ENCODE results near the gene MCCD1.

The MCCD1 gene

GRCh38 chr6:31559958-31560696 lies 31.4 kb downstream of the MCCD1 start:
- no peaks in the 10 kb centered on the region for H3K9me3 ChIP-seq
- TF ChIP-seq CTCF (IDR thresholded peaks at IDR 0.05; ENCODE audit: low read depth, low read length): no peak
- no peak overlapping the region for H3K4me3 ChIP-seq (ENCODE audit: low read depth, low read length)
- no peak for DNase-seq
- H3K36me3 ChIP-seq: peaks cover 21% of the 10 kb centered on the region
- no peaks in the 10 kb centered on the region for H3K27me3 ChIP-seq
- H3K4me1 ChIP-seq: peaks cover 4% of the 10 kb centered on the region

- Histone ChIP-seq H3K4me1 (peaks cover 4% of the 10 kb centered on the region), H3K4me3 (ENCODE audit: low read depth, low read length) (no peak overlapping the region), H3K36me3 (peaks cover 21% of the 10 kb centered on the region), H3K9me3 (no peaks in the 10 kb centered on the region), H3K27me3 (no peaks in the 10 kb centered on the region)
- DNase-seq: no peak
- no peak for TF ChIP-seq CTCF (IDR thresholded peaks at IDR 0.05; ENCODE audit: low read depth, low read length)
Observed at GRCh38 chr6:31560697-31561058, 31.9 kb downstream of the MCCD1 start.

DNA sequence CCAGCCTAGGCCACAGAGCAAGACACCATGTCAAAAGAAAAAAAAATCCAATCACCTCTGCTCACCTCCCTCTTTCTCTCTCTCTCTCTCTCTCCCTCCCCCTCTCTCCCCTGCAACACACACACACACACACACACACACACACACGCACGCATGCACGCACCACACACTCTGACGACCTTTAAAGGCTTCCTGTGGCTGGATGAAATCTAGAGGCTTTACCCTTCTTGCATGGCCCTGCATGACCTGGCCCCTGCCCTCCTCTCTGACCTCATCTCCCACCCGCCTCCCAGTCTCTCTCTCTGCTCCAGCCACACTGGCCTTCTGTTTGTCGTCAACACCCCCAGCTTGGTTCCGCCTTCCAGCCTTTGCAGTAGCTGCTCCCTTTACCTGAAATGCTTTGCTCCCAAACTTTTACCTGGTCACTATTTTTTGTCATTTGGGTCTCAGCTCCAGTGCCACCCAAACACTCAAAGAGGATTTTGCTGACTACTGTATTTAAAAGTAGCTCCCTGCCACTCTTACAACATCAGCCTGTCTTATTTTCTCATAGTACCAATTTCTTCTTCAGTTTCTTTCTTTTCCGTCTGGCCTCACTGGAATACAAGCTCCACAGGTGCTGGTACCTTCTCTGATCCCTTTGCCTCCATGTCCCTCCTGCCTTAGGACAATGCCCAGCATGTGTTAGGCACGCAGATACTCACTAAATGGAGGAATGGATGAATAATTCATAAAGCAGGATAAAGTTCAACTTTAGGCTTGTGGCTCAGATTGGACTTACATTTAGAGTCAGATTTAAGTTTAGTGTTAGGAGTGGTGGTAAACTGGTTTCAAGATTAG lies 39.0 kb downstream of the MCCD1 start:
- H3K4me1 ChIP-seq: no peaks in the 10 kb centered on the region
- no peak for TF ChIP-seq CTCF (IDR thresholded peaks at IDR 0.05; ENCODE audit: low read depth, low read length)
- DNase-seq: no peak

DNA sequence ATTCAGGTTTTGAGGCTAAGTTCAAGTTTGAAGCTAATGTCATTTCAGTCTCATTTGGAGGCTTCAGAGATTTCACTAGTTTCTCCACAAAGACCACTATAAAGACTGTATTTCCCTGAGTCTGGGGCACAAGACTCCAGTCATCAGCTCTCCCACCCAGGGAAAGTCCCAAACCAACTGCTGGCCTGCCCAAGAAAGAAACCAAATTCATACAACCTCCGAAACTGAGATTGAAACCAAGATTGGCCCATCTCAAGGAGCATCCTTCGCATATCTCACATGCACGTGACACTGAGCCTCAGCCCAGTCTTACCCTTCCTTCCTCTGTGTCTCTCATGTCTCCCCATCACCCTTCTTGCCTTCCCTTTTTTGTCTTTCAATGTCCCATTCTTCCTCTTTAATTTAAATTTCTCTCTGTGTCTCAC lies 39.8 kb downstream of the MCCD1 start:
- no peaks in the 10 kb centered on the region for H3K4me1 ChIP-seq
- no peak for TF ChIP-seq CTCF (IDR thresholded peaks at IDR 0.05; ENCODE audit: low read depth, low read length)
- H3K36me3 ChIP-seq: no peaks in the 10 kb centered on the region
- no peaks in the 10 kb centered on the region; the same call in 1 of the 2 replicates for H3K27me3 ChIP-seq
- H3K9me3 ChIP-seq: no peaks in the 10 kb centered on the region
- no peak overlapping the region for H3K4me3 ChIP-seq (ENCODE audit: low read depth, low read length)
- no peak for DNase-seq

More for the DNA sequence above, 39.0 kb downstream of the MCCD1 start:
- Histone ChIP-seq H3K9me3 (no peaks in the 10 kb centered on the region), H3K36me3 (no peaks in the 10 kb centered on the region), H3K4me3 (ENCODE audit: low read depth, low read length) (no peak overlapping the region), H3K27me3 (no peaks in the 10 kb centered on the region; the same call in 1 of the 2 replicates)

DNA sequence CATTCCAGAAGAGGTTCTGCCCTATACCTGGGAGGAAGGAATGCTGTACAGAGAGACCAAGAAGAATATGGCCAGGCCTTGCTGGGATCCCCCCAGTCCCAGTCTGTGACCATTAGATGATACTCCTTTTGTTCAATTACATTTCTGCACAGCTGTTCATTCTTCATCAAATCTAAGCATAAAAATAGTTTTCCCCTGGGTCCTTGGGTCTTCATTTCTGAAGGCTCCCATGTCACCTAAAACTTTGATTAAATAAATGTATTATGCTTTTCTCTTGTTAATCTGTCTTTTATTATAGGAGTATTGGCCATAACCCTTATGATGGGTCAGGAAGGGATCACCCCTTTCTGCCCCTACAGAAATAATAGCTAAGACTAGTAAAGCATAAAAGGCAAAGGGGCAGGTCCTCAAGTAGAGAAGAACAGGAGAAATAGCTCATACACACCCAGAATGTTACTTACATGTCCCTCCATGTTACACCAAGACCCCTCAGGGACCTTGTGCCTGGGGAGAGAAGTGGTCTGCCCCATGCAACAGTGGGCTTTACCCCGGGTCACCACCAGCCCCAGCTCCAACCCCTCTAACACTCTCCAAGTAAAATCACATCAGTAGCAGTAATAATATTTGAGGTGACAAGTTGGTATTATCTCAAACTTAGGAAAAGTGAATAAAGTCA lies 41.2 kb downstream of the MCCD1 start:
- Histone ChIP-seq H3K36me3 (no peaks in the 10 kb centered on the region), H3K9me3 (no peaks in the 10 kb centered on the region), H3K27me3 (no peaks in the 10 kb centered on the region; the same call in 1 of the 2 replicates), H3K4me1 (no peaks in the 10 kb centered on the region), H3K4me3 (ENCODE audit: low read depth, low read length) (no peak overlapping the region)
- DNase-seq: no peak
- no peak for TF ChIP-seq CTCF (IDR thresholded peaks at IDR 0.05; ENCODE audit: low read depth, low read length)

Measured in BE2C (cell line).